Nucleus accumbens (tissue), 56 donors: ENCODE data around the gene BMPR1A.
"Not testable (repeated sequence)": the region's sequence is repeated elsewhere in the genome, so short reads cannot be mapped to it uniquely, and the experiment has no call there.

Experiments used
- DNase-seq, 56 donors: peaks; one replicate each; lab custom pipeline; 2025; lab: John Stamatoyannopoulos, UW

BMPR1A gene

DNA sequence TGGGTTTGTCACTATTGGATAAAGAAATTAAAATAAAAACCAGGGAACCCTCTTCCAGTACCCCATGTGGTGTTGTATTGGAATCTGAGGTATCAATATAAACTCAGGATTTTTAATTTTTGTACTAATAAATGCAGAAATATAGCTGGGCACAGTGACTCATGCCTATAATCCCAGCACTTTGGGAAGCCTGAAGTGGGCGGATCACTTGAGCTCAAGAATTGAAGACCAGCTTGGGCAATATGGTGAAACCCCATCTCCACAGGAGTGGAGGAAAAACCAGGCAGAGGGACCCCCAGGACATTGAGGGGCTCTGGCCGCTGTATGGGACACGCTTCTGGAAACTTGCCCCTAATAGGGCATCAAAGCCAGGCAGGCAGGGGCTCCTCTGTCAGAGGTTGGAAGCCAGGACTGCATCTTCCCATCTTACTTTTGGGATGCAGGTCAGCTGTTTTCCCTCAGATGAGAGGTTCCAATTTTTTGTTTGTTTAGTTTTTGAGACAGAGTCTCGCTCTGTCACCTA, 222.9 kb downstream of the BMPR1A start:
- DNase-seq, result no peak

DNA sequence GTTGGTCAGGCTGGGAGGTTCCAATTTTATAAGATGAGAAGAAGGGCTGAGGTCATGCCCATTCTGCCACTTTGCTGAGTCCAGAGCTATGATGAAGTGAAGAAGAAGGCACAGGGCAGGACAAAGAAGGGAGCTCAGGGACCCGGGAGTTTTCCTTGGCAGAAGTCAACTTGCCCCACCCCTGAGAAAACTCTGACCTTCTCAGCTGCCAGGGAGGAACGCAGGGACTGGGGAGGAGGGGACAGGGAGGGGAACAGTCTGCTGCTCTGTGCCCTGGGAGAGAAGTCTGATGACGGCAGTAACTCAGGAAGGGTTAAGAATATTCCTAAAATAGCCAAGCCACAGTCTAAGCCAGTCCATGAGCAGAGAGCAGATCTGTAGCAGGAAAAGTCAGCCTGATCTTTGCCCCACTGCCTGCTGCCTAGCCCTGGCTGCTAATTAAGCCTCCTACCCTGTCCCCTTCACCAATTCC, 223.6 kb downstream of the BMPR1A start:
- no peak for DNase-seq

GRCh38 chr10:86981020-86981419, 224.6 kb downstream of the BMPR1A start:
- not testable (repeated sequence) for DNase-seq

DNA sequence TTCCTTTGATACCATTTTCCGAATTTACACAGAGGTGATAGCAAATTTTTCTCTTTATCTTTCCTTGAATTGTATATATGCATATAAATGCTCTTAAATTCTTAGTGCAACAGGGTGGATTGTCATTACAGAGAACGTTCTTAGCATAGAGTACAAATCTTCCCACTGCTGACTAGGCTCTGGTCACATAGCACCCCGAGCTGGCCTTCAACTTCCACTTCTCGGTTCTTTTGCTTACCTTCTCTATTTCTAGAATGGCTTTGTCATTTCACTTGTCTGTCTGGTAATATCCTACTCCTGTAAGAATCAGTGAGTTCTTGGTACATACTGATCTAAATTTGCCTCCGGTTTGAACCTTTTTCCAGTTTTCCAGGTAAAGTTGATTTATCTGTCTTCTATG, 225.3 kb downstream of the BMPR1A start:
- DNase-seq, result no peak
